Liver (tissue), 3 donors: Measurements from ENCODE around the gene TBC1D21.

Experiments used
- JUND ChIP-seq, 2 donors: IDR thresholded peaks; 2 replicates each; pipeline ENCODE4 v1.6.1; 2016; ENCODE audit warnings: antibody characterized with exemption in 2 of 2
- NR2F2 ChIP-seq: IDR thresholded peaks from 2 replicates; pipeline ENCODE4 v1.6.1; 2016; ENCODE audit warnings: antibody characterized with exemption
- RAD21 ChIP-seq, 2 donors: IDR thresholded peaks; 2 replicates each; pipeline ENCODE4 v1.6.1; 2016; ENCODE audit warnings: antibody characterized with exemption in 2 of 2, mild to moderate bottlenecking in 2 of 2
- REST ChIP-seq: IDR thresholded peaks from 2 replicates; pipeline ENCODE4 v1.6.1; 2016; ENCODE audit warnings: antibody characterized with exemption, mild to moderate bottlenecking
- TAF1 ChIP-seq: conservative IDR thresholded peaks from 2 replicates; pipeline ENCODE4 v1.6.1; 2016; ENCODE audit warnings: antibody characterized with exemption, mild to moderate bottlenecking
- TF ChIP-seq, protein P1 (sequence below): fragments of 150-350 bp; IDR thresholded peaks from 2 replicates; pipeline ENCODE4 v1.5.1; 2017; ENCODE audit warnings: improper control_type of control experiment, low read depth, low read length; ENCODE audit not compliant: missing input control
- TF ChIP-seq, protein P2 (sequence below): IDR thresholded peaks from 2 replicates; pipeline ENCODE4 v1.6.1; 2016; ENCODE audit warnings: antibody characterized with exemption
- donor health status: healthy.
- donor health status: healthy.

- TF ChIP-seq, protein P1, sequence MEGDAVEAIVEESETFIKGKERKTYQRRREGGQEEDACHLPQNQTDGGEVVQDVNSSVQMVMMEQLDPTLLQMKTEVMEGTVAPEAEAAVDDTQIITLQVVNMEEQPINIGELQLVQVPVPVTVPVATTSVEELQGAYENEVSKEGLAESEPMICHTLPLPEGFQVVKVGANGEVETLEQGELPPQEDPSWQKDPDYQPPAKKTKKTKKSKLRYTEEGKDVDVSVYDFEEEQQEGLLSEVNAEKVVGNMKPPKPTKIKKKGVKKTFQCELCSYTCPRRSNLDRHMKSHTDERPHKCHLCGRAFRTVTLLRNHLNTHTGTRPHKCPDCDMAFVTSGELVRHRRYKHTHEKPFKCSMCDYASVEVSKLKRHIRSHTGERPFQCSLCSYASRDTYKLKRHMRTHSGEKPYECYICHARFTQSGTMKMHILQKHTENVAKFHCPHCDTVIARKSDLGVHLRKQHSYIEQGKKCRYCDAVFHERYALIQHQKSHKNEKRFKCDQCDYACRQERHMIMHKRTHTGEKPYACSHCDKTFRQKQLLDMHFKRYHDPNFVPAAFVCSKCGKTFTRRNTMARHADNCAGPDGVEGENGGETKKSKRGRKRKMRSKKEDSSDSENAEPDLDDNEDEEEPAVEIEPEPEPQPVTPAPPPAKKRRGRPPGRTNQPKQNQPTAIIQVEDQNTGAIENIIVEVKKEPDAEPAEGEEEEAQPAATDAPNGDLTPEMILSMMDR = no peak
- TF ChIP-seq JUND (IDR thresholded peaks at IDR 0.05) (no peak), REST (no peak), RAD21 (IDR thresholded peaks at IDR 0.05) (no peak), TAF1 (no peak), NR2F2 (no peak)
- TF ChIP-seq, protein P2, sequence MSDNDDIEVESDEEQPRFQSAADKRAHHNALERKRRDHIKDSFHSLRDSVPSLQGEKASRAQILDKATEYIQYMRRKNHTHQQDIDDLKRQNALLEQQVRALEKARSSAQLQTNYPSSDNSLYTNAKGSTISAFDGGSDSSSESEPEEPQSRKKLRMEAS = no peak
Observed at GRCh38 chr15:73902121-73903020, 29.0 kb downstream of the TBC1D21 start.
